Thyroid gland (tissue), 4 donors: ENCODE data around the gene LRRN3. TPM values are rescaled to one million over a fixed set of nuclear protein-coding genes. Genes with fewer than 3 reads are reported as not detected.

ENCODE experiments used
- DNase-seq, 2 donors: peaks; one replicate each; pipeline ENCODE4 v3.0.0-alpha.2; 2019
- H3K27ac ChIP-seq, 3 donors: fragments of 200-600 bp; sonication (generic); 1 replicate in 2 of 3; 2 replicates in 1 of 3; pipeline ENCODE4 v1.5.1; 2016 to 2019; ENCODE audit warnings: mild to moderate bottlenecking in 1 of 3, moderate library complexity in 1 of 3
- H3K27me3 ChIP-seq: fragments of 200-600 bp; sonication (generic); one replicate; pipeline ENCODE4 v1.5.1; 2019
- H3K36me3 ChIP-seq, 2 donors: fragments of 200-600 bp; sonication (generic); one replicate each; pipeline ENCODE4 v1.5.1; 2016 to 2019
- H3K4me1 ChIP-seq, 2 donors: fragments of 200-600 bp; sonication (generic); one replicate each; pipeline ENCODE4 v1.5.1; 2017 to 2019
- H3K4me3 ChIP-seq, 3 donors: fragments of 200-600 bp; sonication (generic); replicated peaks in 1 of 3; 1 replicate in 2 of 3; 2 replicates in 1 of 3; pipeline ENCODE4 v1.5.1; 2016; ENCODE audit warnings: mild to moderate bottlenecking in 1 of 3
- H3K9me3 ChIP-seq: fragments of 200-600 bp; sonication (generic); one replicate; pipeline ENCODE4 v1.5.1; 2017
- CTCF ChIP-seq, 6 experiments: fragments of 200-600 bp in 3 of 6; fragments of 450-650 bp in 3 of 6; sonication (generic) in 3 of 6; IDR thresholded peaks; one replicate each; pipeline ENCODE4 v1.5.1; 2016 to 2019; ENCODE audit warnings: antibody characterized with exemption in 6 of 6, mild to moderate bottlenecking in 2 of 6, inconsistent platforms in 1 of 6, moderate library complexity in 1 of 6
- POLR2A ChIP-seq, 2 donors: fragments of 450-650 bp; IDR thresholded peaks; one replicate each; pipeline ENCODE4 v1.6.1; 2017; ENCODE audit warnings: antibody characterized with exemption in 2 of 2, mild to moderate bottlenecking in 2 of 2, moderate library complexity in 1 of 2
- WGBS, 2 donors: methylation state at CpG; one replicate each; pipeline ENCODE4 v1.1.5; 2017; 5-methylcytosine and 5-hydroxymethylcytosine counted together
- intact Hi-C: fragments of 100-400 bp; cut with DNase I; formaldehyde crosslinking; loops from one replicate; pipeline ENCODE4 v1.15.1; 2023
- total RNA-seq, 4 donors: library from RNA; depleted of rRNA; stranded (reverse); fragments of >200 nt; gene quantifications; one replicate each; pipeline ENCODE4 v1.2.3, GENCODE V29; 2016

LRRN3 gene
- total RNA-seq, 4 donors from 2014 or later = 5.9 to 15.9 (median 9.7) TPM

DNA sequence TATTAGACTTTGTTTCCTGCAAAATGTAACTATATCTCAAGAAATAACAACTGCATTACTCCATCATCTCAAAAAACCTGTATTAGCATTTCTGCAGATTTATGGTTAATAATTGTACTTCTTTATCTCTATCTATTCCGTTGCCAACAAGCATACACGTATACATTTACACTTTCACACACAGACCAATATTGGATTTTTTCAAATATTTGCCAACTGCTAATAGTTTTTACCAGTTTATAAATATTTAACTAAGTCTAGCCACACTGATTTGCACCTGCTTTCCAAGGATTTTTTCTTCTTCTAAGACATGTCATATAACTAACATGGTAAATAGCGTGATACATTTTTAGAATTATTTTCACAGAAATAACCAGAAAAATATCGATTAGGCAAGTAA, 12.2 kb downstream of the LRRN3 start:
- TF ChIP-seq POLR2A (IDR thresholded peaks at IDR 0.05) = no peak
- no peak for TF ChIP-seq CTCF (IDR thresholded peaks at IDR 0.05)
- intact Hi-C loops = no loop called here
- DNase-seq = no peak
- Histone ChIP-seq H3K4me3 (no peak overlapping the region), H3K27me3 (no peaks in the 10 kb centered on the region), H3K9me3 (no peaks in the 10 kb centered on the region), H3K36me3 (no peaks in the 10 kb centered on the region), H3K4me1 (peaks cover 4 to 5% of the 10 kb centered on the region in 2 donors), H3K27ac (no peak overlapping the region)
- 97 to 98% methylated on average over 4 of the region's 4 CpGs for WGBS, 2 donors

DNA sequence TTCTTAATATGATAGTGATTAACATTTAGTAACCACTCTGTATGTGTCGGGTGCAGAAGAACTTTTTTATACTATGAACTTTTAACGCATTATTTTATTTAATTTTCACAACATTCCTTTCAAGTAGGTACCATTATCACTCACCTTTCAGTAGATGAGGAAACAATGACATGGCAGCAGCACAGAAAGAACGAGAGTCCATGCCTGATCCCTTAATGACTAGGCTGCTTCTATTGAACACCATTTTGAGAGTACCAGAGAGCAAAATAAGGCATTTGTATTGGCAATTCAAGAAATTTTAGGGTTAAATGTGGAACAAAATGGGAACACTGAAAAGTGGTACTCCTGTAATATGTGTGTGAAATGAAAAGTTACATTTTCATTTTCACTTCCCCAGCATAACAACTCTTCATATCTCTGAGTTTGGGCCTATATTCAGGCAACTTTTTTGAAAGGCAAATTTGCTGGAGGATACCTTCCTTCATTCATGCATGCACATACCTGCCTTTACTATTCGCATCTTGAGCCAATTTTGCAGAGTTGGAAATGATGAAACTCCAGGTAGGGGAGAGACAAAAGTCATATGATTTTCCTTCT, 12.8 kb downstream of the LRRN3 start:
- TF ChIP-seq CTCF (IDR thresholded peaks at IDR 0.05) (no peak), POLR2A (IDR thresholded peaks at IDR 0.05) (no peak)
- H3K36me3 ChIP-seq = no peaks in the 10 kb centered on the region
- no peak overlapping the region for H3K27ac ChIP-seq
- H3K4me1 ChIP-seq = peaks cover 5 to 7% of the 10 kb centered on the region in 2 donors
- WGBS, 2 donors = 95 to 96% methylated on average over 4 of the region's 4 CpGs
- DNase-seq = no peak
- H3K27me3 ChIP-seq = no peaks in the 10 kb centered on the region
- H3K4me3 ChIP-seq = no peak overlapping the region
- intact Hi-C loops = no loop called here
- no peaks in the 10 kb centered on the region for H3K9me3 ChIP-seq

- intact Hi-C loops = no loop called here
- TF ChIP-seq CTCF (IDR thresholded peaks at IDR 0.05) (no peak), POLR2A (IDR thresholded peaks at IDR 0.05) (no peak)
- Histone ChIP-seq H3K27ac (no peak overlapping the region), H3K4me1 (peaks cover 5 to 8% of the 10 kb centered on the region in 2 donors), H3K4me3 (no peak overlapping the region), H3K9me3 (no peaks in the 10 kb centered on the region), H3K36me3 (no peaks in the 10 kb centered on the region), H3K27me3 (no peaks in the 10 kb centered on the region)
- DNase-seq = no peak
- WGBS, 2 donors = 88% methylated on average over 3 of the region's 3 CpGs
These were observed 13.8 kb downstream of the LRRN3 start for GRCh38 chr7:111104710-111105109.

DNA sequence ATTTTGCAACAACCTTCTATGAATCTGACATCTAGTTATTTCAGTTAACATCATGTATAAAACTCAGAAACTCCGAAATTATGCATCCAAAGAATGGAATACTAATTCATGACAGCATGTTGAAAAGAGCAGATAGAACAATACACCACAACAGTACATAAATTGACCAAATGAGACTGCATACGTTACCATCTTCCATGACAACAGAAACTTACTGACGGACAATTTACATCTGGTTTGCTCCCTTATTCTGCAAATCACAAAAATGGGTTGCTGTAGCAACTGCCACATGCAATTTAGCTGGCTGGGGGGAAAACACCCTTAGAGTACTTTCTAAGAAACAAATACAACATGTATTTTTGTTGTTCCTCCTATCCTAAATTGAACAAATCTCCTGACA, 14.3 kb downstream of the LRRN3 start:
- H3K27me3 ChIP-seq = no peaks in the 10 kb centered on the region
- DNase-seq = no peak
- H3K4me1 ChIP-seq = peaks cover 5 to 8% of the 10 kb centered on the region in 2 donors
- intact Hi-C loops = no loop called here
- H3K27ac ChIP-seq = no peak overlapping the region
- no peaks in the 10 kb centered on the region for H3K9me3 ChIP-seq
- WGBS, 2 donors = 96 to 100% methylated on average over 3 of the region's 3 CpGs
- H3K36me3 ChIP-seq = no peaks in the 10 kb centered on the region
- no peak overlapping the region for H3K4me3 ChIP-seq
- no peak for TF ChIP-seq POLR2A (IDR thresholded peaks at IDR 0.05)
- no peak for TF ChIP-seq CTCF (IDR thresholded peaks at IDR 0.05)

GRCh38 chr7:111107579-111107978, 16.7 kb downstream of the LRRN3 start:
- WGBS, 2 donors = 83 to 84% methylated on average over 1 of the region's 1 CpG
- Histone ChIP-seq H3K27me3 (no peaks in the 10 kb centered on the region), H3K4me1 (peaks cover 5 to 8% of the 10 kb centered on the region in 2 donors), H3K4me3 (no peak overlapping the region), H3K9me3 (no peaks in the 10 kb centered on the region), H3K27ac (no peak overlapping the region), H3K36me3 (no peaks in the 10 kb centered on the region)
- DNase-seq = no peak
- TF ChIP-seq CTCF (IDR thresholded peaks at IDR 0.05) (no peak), POLR2A (IDR thresholded peaks at IDR 0.05) (no peak)
- intact Hi-C loops = no loop called here
